ENCODE measurements around the gene TMBIM4.

TMBIM4 gene

DNA sequence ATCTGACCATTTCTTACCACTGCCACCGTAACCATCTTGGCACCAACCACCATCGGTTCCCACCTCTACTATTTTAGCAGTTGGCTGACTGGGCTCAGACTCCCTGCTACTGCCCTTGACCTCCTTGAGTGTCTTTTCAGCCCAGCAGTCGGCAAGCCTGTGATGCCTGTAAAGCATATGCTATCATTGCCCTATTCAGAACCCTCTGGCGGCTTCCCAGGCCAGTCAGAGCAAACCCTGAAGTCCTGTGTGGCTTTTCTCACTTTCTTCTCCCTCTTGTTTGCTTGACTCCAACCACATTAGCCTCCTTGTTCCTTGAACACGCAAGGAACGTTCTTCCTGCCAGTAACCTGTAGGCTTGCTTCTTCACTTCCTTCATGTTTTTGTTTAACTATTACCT, 25.4 kb upstream of the TMBIM4 start:
- Histone ChIP-seq H3K27ac (no peak overlapping the region), H3K4me3 (no peak overlapping the region), H3K4me1 (no peaks in the 10 kb centered on the region), H3K27me3 (no peaks in the 10 kb centered on the region), H3K36me3 (peaks cover 0 to 5% (median 0%) of the 10 kb centered on the region in 3 donors), H3K9me3 (no peaks in the 10 kb centered on the region)
- intact Hi-C loops (cut with DNase I; ENCODE audit: low total_unique reads): no loop called here
- DNase-seq: no peak
- TF ChIP-seq, protein P1, sequence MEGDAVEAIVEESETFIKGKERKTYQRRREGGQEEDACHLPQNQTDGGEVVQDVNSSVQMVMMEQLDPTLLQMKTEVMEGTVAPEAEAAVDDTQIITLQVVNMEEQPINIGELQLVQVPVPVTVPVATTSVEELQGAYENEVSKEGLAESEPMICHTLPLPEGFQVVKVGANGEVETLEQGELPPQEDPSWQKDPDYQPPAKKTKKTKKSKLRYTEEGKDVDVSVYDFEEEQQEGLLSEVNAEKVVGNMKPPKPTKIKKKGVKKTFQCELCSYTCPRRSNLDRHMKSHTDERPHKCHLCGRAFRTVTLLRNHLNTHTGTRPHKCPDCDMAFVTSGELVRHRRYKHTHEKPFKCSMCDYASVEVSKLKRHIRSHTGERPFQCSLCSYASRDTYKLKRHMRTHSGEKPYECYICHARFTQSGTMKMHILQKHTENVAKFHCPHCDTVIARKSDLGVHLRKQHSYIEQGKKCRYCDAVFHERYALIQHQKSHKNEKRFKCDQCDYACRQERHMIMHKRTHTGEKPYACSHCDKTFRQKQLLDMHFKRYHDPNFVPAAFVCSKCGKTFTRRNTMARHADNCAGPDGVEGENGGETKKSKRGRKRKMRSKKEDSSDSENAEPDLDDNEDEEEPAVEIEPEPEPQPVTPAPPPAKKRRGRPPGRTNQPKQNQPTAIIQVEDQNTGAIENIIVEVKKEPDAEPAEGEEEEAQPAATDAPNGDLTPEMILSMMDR (IDR thresholded peaks at IDR 0.05): no peak

DNA sequence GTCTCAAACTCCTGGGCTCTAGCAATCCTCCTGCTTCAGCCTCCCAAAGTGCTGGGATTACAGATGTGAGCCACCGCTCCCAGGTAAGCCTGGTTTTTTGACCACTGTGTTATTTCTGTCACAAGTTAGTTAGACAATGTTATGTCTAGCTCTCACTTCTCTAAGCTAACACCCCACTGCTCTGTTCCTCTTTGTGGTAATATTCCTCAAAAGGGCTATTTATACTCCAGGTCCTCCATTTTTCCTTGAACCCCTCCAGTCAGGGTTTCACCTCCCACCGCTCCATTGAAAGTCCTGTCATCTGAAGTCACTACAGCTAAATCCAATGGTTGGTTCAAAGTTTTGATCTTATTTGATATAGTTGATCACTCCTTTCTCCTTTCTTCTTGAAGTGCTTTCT, 24.3 kb upstream of the TMBIM4 start:
- peaks cover 0 to under 1% (median 0%) of the 10 kb centered on the region in 4 donors for H3K4me1 ChIP-seq
- no peaks in the 10 kb centered on the region for H3K9me3 ChIP-seq
- no peak overlapping the region for H3K4me3 ChIP-seq
- no peak for DNase-seq
- TF ChIP-seq, protein P1 (IDR thresholded peaks at IDR 0.05): no peak
- H3K36me3 ChIP-seq: peaks cover 0 to 5% (median 0%) of the 10 kb centered on the region in 3 donors
- no peak overlapping the region for H3K27ac ChIP-seq
- no peaks in the 10 kb centered on the region for H3K27me3 ChIP-seq
- intact Hi-C loops (cut with DNase I; ENCODE audit: low total_unique reads): no loop called here

DNA sequence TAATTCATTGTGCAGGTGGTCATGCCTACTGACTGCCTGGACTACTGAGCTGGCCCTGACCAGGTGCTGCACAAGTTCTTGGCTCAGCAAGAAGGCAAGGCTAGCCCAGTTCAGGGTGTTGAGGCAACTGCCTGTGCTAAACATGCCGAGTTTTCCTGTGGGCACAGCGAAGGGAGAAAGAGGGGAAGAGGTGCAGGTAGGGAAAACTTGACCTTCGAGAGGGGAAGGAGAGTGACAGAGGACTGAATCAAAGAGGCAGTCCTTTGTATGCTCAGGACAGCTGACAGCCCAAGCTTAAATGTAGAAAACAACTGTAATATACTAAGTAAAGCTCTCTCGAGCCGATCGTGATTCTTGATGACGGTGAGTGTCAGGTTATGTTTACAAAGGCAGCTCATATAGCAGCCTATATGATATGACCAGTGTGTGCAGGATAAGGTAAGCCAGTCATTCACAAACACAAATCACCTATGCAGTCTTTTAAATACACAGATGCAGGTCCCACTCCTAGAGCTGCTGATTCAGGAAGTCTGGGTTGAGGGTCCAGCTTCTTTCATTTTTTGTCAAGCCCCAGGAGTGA, 21.8 kb upstream of the TMBIM4 start:
- H3K27me3 ChIP-seq: peaks cover 0 to 3% of the 10 kb centered on the region in 2 donors
- H3K36me3 ChIP-seq: peaks cover 0 to 5% (median 0%) of the 10 kb centered on the region in 3 donors
- TF ChIP-seq, protein P1 (IDR thresholded peaks at IDR 0.05): no peak
- H3K9me3 ChIP-seq: no peaks in the 10 kb centered on the region
- H3K4me1 ChIP-seq: peaks cover 0 to 3% (median 1%) of the 10 kb centered on the region in 4 donors
- no peak for DNase-seq
- H3K4me3 ChIP-seq: no peak overlapping the region
- H3K27ac ChIP-seq: no peak overlapping the region
- intact Hi-C loops (cut with DNase I; ENCODE audit: low total_unique reads): no loop called here

DNA sequence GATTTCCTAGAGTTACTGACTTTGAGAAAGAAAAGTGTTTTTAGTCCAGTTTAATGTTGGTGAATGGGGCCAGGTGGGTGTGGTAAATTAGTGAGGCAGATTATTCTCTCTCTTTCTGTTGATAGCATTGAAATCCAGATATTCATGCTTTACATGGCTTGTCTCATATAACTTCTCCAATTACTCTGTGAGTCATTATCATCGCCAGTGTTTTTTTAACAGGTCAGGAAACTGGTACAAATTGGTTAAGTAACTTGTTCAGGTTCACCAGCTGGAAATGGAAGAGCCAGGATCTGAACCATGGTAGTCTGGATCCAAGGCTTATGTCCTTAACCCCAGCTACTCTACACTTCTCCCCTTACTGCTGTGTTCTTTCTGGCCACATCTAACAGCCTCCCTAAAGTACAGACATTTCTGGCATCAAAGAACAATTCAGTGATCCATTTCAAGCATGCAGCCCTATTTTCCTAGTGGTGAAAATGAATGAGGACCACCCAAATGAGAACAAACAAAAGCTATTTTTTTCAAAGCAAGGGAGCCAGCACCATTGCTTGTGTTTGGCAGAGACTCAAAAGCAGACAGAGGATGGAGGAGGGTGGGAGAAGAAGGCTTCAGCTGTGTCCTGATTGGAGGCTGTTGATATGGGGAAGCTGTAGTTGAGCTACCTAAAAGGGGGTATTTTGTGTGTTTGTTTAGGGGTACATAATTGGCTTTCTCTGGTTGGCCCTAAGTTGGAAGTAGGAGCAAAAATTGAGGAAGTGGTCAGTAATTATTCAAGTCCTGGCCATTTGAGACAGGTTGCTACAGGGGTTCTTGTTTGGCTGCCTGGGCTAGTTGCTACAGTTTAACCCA, 20.9 kb upstream of the TMBIM4 start:
- peaks cover 0 to 5% (median 0%) of the 10 kb centered on the region in 3 donors for H3K36me3 ChIP-seq
- peaks cover 0 to 3% (median 1%) of the 10 kb centered on the region in 4 donors for H3K4me1 ChIP-seq
- no peaks in the 10 kb centered on the region for H3K9me3 ChIP-seq
- H3K4me3 ChIP-seq: peak overlapping the region; percentile 52 to 63
- peaks cover 0 to 3% of the 10 kb centered on the region in 2 donors for H3K27me3 ChIP-seq
- no peak for DNase-seq
- H3K27ac ChIP-seq: peak overlapping the region; percentile 71 to 80
- TF ChIP-seq, protein P1 (IDR thresholded peaks at IDR 0.05): no peak
- intact Hi-C loops (cut with DNase I; ENCODE audit: low total_unique reads): no loop called here

DNA sequence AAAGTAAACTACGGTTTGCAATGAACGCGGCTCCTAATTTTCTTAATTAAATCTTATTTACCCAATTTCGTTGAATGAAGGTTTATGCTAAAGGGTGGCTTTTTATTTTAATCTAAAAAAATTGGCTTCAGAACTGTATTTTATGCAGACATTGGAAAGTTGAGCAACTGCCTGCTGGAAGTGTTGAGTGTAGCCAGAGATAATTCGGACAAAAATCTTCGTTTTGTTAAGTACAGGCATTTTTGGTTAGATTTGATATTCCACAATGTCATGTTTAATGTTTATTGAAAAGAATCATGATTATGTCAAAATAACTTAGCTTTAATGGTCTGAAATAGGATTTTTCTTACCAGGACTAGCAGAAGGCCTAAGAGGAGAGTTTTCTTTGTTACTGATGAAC, 20.1 kb upstream of the TMBIM4 start:
- Histone ChIP-seq H3K27ac (peak overlapping the region; percentile 71 to 80), H3K27me3 (peaks cover 0 to 3% of the 10 kb centered on the region in 2 donors), H3K36me3 (peaks cover 0 to 5% (median 0%) of the 10 kb centered on the region in 3 donors), H3K9me3 (no peaks in the 10 kb centered on the region), H3K4me1 (peaks cover 0 to 3% (median 1%) of the 10 kb centered on the region in 4 donors), H3K4me3 (peak overlapping the region; percentile 52 to 63)
- TF ChIP-seq, protein P1 (IDR thresholded peaks at IDR 0.05): no peak
- no peak for DNase-seq
- intact Hi-C loops (cut with DNase I; ENCODE audit: low total_unique reads): no loop called here
